NCI-H2196 (cell line): ENCODE data around the gene OGFRL1.

Source experiments
- DNase-seq: peaks from one replicate; lab custom pipeline; 2025; ENCODE audit not compliant: unreplicated experiment; lab: John Stamatoyannopoulos, UW

OGFRL1 gene

GRCh38 chr6:71333050-71333449, 44.4 kb downstream of the OGFRL1 start:
- DNase-seq: no peak

GRCh38 chr6:71333697-71334096, 45.1 kb downstream of the OGFRL1 start:
- no peak for DNase-seq

GRCh38 chr6:71334768-71335167, 46.2 kb downstream of the OGFRL1 start:
- DNase-seq: no peak

DNA sequence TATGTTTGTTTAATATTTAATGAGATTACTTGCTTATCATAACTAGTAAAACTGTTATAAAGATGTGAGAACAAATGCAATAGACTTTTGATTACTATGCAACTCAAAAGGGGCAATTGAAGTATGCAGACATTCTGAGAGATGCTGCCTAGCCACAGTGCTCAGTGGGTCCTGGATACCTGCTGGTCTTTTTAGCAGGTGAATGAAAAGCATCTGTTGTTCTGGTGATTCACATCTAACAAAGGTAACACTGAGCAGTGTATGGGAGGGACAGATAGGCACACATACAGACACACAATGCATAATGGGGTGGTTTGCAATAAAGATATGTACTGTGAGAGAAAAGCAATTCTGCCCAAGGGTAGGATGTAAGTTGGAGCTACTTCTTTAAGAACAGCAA, 46.9 kb downstream of the OGFRL1 start:
- no peak for DNase-seq

- no peak for DNase-seq
Measured at GRCh38 chr6:71336901-71337300, 48.3 kb downstream of the OGFRL1 start.

GRCh38 chr6:71338540-71339316, 50.1 kb downstream of the OGFRL1 start:
- no peak for DNase-seq

DNA sequence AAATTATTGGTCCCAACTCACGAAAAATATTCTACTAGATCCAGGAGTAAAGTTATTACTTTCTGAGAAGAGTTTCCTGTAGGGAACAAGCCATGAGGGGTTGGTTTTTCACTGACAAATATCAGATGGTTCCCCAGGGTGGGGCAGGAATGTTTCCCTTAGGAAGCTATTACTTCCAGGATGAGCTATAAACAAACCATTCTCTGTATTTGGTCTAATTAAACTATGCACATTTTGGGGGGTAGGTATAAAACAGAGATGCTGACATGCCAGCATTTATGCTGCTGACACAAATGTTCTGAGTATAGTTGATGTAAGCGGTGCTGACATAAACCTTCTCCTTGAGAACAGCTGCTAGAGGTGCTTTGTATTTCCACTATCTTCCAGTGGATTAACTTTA, 54.2 kb downstream of the OGFRL1 start:
- DNase-seq: no peak

DNA sequence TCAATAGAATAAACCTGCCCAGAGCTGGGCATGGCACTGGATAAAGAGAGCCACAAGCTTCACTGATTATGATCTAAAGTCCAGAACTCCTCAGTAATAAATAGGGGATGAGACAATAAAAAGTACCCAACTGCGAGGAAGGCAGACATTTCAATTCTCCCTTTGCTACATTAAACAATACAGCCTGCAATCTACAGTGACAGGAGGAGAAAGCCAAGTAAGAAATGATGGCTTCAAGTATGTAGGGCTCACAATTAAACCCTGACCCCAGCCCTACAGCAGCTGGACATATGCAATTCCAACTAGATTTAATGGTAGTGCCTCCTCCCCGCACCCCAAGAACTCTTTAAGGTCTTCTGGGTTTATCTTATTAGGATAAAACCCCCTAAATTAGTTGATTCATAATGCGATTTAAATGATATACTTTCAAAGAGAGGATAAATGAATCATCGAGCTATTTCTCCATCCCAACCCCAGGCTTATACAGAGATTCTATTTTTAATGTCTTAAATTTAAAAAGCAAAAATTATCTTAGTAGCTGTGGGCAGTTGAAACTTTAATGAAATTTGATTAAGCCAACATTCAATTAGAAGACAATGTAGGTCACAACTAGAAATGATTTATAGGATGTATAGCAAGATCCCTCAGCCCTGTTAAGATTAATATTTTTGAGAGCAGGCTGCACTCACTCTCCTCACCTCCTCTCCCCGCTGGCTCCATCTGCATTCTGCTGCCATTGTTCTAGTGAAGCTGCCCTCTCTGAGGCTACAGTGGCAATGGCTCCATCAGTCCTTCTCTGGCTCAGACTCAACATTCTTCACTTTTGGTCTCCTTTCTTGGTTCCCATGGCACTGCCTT, 57.1 kb downstream of the OGFRL1 start:
- no peak for DNase-seq

GRCh38 chr6:71346334-71346694, 57.7 kb downstream of the OGFRL1 start:
- DNase-seq: no peak

- no peak for DNase-seq
Measured at GRCh38 chr6:71347119-71347518, 58.5 kb downstream of the OGFRL1 start.

DNA sequence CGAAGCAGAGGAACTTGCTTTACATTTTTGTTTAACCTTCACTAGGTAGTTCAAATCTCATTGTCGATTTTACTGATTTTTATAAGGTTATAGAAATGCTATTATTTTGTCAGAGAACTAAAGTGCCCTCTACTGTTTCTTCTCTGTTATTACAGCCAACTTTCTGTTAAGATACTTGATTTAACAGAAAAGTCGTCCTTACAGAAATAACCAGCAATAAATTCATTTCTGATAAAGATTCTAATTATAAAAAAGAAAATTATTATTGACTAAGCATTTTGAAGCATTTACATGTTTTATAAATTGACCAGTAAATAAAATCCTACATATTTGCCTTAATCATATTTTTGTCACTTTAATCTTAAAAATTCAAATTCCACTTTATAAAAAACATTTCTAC, 60.8 kb downstream of the OGFRL1 start:
- peak; percentile 24 for DNase-seq

DNA sequence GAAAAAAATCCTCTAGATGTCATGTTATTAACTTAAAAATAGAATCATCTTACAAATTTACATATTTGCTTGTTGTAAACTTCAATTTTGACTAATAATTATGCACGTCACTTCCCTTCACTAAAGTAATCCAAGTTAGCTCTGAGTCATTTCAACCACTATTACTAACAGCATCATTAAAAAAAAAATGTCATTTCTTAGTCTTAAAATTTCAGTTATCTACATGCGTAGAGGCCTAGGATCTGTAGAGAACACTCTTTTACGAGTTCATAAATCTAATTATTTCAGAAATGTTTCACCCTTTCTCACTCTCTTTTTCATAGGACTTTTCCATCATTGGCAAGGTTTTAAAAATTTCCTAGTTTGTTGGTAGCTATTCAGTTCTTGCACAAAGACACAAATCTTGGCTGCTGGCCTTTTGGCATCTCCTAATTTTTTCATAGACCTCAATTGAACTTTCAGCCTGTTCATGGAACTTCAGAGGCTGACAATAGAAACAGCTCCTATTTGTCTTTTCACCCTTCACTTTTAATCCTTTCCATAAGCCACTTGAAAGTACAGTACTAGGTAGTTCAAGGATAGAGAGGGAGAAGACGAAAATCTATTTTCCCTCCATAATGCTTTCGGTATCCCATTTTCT, 61.5 kb downstream of the OGFRL1 start:
- no peak for DNase-seq

- DNase-seq: no peak
Measured at GRCh38 chr6:71351190-71351589, 62.6 kb downstream of the OGFRL1 start.
